ENCODE measurements around the gene BCAN.

- no peak for TF ChIP-seq POLR2A (IDR thresholded peaks at IDR 0.05)
- TF ChIP-seq CTCF (IDR thresholded peaks at IDR 0.05): no peak
Measured at GRCh38 chr1:156676820-156677615, 35.1 kb downstream of the BCAN start, which contains the start of gene NES.
